Glutamatergic neuron (in vitro differentiated cells): ENCODE results near the gene MAB21L4. TPM values are rescaled to one million over a fixed set of nuclear protein-coding genes. Genes with fewer than 3 reads are reported as not detected.

Experiments
- DNase-seq: peaks from one replicate; pipeline ENCODE4 v3.0.0; 2022
- H3K27ac Mint-ChIP-seq: one replicate; pipeline ENCODE4 v1.8.0; 2020; ENCODE audit warnings: mild to moderate bottlenecking, mixed read lengths, inconsistent platforms; ENCODE audit not compliant: unreplicated experiment
- H3K27me3 Mint-ChIP-seq: one replicate; pipeline ENCODE4 v1.8.0; 2020; ENCODE audit warnings: mild to moderate bottlenecking, moderate library complexity, mixed read lengths, inconsistent platforms; ENCODE audit not compliant: unreplicated experiment
- H3K36me3 Mint-ChIP-seq: one replicate; pipeline ENCODE4 v1.8.0; 2020; ENCODE audit warnings: mild to moderate bottlenecking, mixed read lengths, inconsistent platforms; ENCODE audit not compliant: unreplicated experiment
- H3K4me1 Mint-ChIP-seq: one replicate; pipeline ENCODE4 v1.8.0; 2020; ENCODE audit warnings: mild to moderate bottlenecking, low read depth, mixed read lengths, inconsistent platforms; ENCODE audit not compliant: unreplicated experiment
- H3K4me3 Mint-ChIP-seq: one replicate; pipeline ENCODE4 v1.8.0; 2020; ENCODE audit warnings: mild to moderate bottlenecking, mixed read lengths, inconsistent platforms; ENCODE audit not compliant: unreplicated experiment
- H3K9me3 Mint-ChIP-seq: one replicate; pipeline ENCODE4 v1.8.0; 2020; ENCODE audit warnings: mild to moderate bottlenecking, moderate library complexity, mixed read lengths, inconsistent platforms; ENCODE audit not compliant: unreplicated experiment
- CTCF ChIP-seq: fragments of 200-600 bp; sonication (generic); IDR thresholded peaks from one replicate; pipeline ENCODE4 v1.5.0; 2021; ENCODE audit not compliant: partially characterized antibody, unreplicated experiment
- total RNA-seq: library from RNA; stranded (reverse); fragmentation: NEBNext Ultra II Directional; extraction: Animal tissue kit (Norgen Biotek cat#: 25700); gene quantifications from one replicate; pipeline ENCODE4 v1.2.1, GENCODE V29; 2021; ENCODE audit not compliant: unreplicated experiment

MAB21L4 gene
- total RNA-seq, 1 donor from 2014 or later = not detected

GRCh38 chr2:240892925-240893324, 3.0 kb downstream of the MAB21L4 start:
- H3K4me3 Mint-ChIP-seq = no peak overlapping the region
- H3K4me1 Mint-ChIP-seq = no peaks in the 10 kb centered on the region
- no peaks in the 10 kb centered on the region for H3K36me3 Mint-ChIP-seq
- no peaks in the 10 kb centered on the region for H3K27me3 Mint-ChIP-seq
- no peaks in the 10 kb centered on the region for H3K9me3 Mint-ChIP-seq
- TF ChIP-seq CTCF = no peak
- no peak for DNase-seq
- H3K27ac Mint-ChIP-seq = no peak overlapping the region

- no peak overlapping the region for H3K4me3 Mint-ChIP-seq
- TF ChIP-seq CTCF = no peak
- no peaks in the 10 kb centered on the region for H3K36me3 Mint-ChIP-seq
- no peaks in the 10 kb centered on the region for H3K27me3 Mint-ChIP-seq
- no peaks in the 10 kb centered on the region for H3K4me1 Mint-ChIP-seq
- no peak overlapping the region for H3K27ac Mint-ChIP-seq
- DNase-seq = no peak
- H3K9me3 Mint-ChIP-seq = no peaks in the 10 kb centered on the region
Observed at GRCh38 chr2:240892356-240892755, 3.6 kb downstream of the MAB21L4 start.

GRCh38 chr2:240891492-240892340, 4.2 kb downstream of the MAB21L4 start:
- TF ChIP-seq CTCF = no peak
- Mint-ChIP-seq H3K27me3 (no peaks in the 10 kb centered on the region), H3K27ac (no peak overlapping the region), H3K4me1 (no peaks in the 10 kb centered on the region), H3K9me3 (no peaks in the 10 kb centered on the region), H3K4me3 (no peak overlapping the region), H3K36me3 (no peaks in the 10 kb centered on the region)
- DNase-seq = no peak

- H3K27ac Mint-ChIP-seq = no peak overlapping the region
- no peak overlapping the region for H3K4me3 Mint-ChIP-seq
- peaks cover 2% of the 10 kb centered on the region for H3K27me3 Mint-ChIP-seq
- no peaks in the 10 kb centered on the region for H3K4me1 Mint-ChIP-seq
- H3K9me3 Mint-ChIP-seq = no peaks in the 10 kb centered on the region
- no peaks in the 10 kb centered on the region for H3K36me3 Mint-ChIP-seq
- no peak for DNase-seq
- no peak for TF ChIP-seq CTCF
Observed at GRCh38 chr2:240890691-240891090, 5.3 kb downstream of the MAB21L4 start.
